GM12892 (cell line): ENCODE results near the gene CGAS.

Experiments used
- POLR2A ChIP-seq: IDR thresholded peaks from 2 replicates; pipeline ENCODE4 v1.6.1; 2011; ENCODE audit warnings: low read depth, low read length, control low read depth
- TAF1 ChIP-seq: IDR thresholded peaks from 2 replicates; pipeline ENCODE4 v1.6.1; 2011; ENCODE audit warnings: low read depth, mild to moderate bottlenecking, control low read depth, low read length, borderline replicate concordance

GRCh38 chr6:73382462-73383113, 69.5 kb downstream of the CGAS start:
- no peak for TF ChIP-seq POLR2A
- no peak for TF ChIP-seq TAF1
